A549 (cell line): ENCODE results near the gene PLCB2. TPM values are rescaled to one million over a fixed set of nuclear protein-coding genes. Genes with fewer than 3 reads are reported as not detected.

Experiments
- ATAC-seq, 2 experiments: fragments of 200-7000 bp in 1 of 2; fragments of >200 bp in 1 of 2; cut with Nextera tagmentation in 1 of 2; cut with Tn5 transposase in 1 of 2; 3 replicates each; pipeline versions ENCODE4 v1.8.0 to v1.9.1; 2018 to 2020; ENCODE audit warnings: mild to moderate bottlenecking in 1 of 2, moderate library complexity in 1 of 2
- CTCF ChIA-PET: fragments of 300-600 bp; sonication (Branson Sonifier 250); formaldehyde crosslinking; extraction: SDS; loops from one replicate; lab custom pipeline; 2021; ENCODE audit warnings: antibody characterized with exemption, inconsistent platforms; lab: Yijun Ruan, JAX
- POLR2A ChIA-PET: fragments of 350-600 bp; formaldehyde crosslinking; extraction: SDS; loops from one replicate; lab custom pipeline; 2021; ENCODE audit warnings: antibody characterized with exemption, inconsistent platforms; lab: Yijun Ruan, JAX
- DNase-seq, 2 experiments: peaks; one replicate each; pipeline versions ENCODE4 v3.0.0 to v3.0.0-alpha.2; 2011 to 2016; ENCODE audit warnings: low read depth in 1 of 2, low spot score in 1 of 2
- FAIRE-seq: peaks from 2 replicates; lab custom pipeline; 2011; peaks lifted over from hg19 to GRCh38; lab: Jason Lieb, UNC
- H3K27ac ChIP-seq, 2 experiments: fragments of >200 bp; sonication (Bioruptor Twin); formaldehyde crosslinking; 3 replicates each; pipeline ENCODE4 v1.5.1; 2016 to 2017
- H3K4me1 ChIP-seq: fragments of >200 bp; sonication (Bioruptor Twin); formaldehyde crosslinking; 3 replicates; pipeline ENCODE4 v1.6.1; 2016
- H3K4me2 ChIP-seq: fragments of >200 bp; sonication (Bioruptor Twin); formaldehyde crosslinking; 3 replicates; pipeline ENCODE4 v1.6.1; 2016
- H3K4me3 ChIP-seq: fragments of >200 bp; sonication (Bioruptor Twin); formaldehyde crosslinking; 3 replicates; pipeline ENCODE4 v1.5.1; 2016
- H3K9me3 ChIP-seq: fragments of >200 bp; sonication (Bioruptor Twin); formaldehyde crosslinking; 3 replicates; pipeline ENCODE4 v1.6.1; 2016
- ATOH8 ChIP-seq: fragments of 250-450 bp; sonication (Bioruptor Pico); IDR thresholded peaks from 2 replicates; pipeline ENCODE4 v1.5.0; 2020; ENCODE audit warnings: low read depth, mild to moderate bottlenecking, moderate library complexity
- BCL3 ChIP-seq: fragments of >200 bp; sonication (Bioruptor Twin); formaldehyde crosslinking; IDR thresholded peaks from 3 replicates; pipeline ENCODE4 v1.6.1; 2016
- EHMT2 ChIP-seq: fragments of 200-600 bp; sonication (generic); IDR thresholded peaks from 2 replicates; pipeline ENCODE4 v1.6.1; 2016; ENCODE audit warnings: antibody characterized with exemption, low read depth, mild to moderate bottlenecking, moderate library complexity
- ESRRA ChIP-seq: fragments of 150-350 bp; IDR thresholded peaks from 2 replicates; pipeline ENCODE4 v1.6.1; 2014; ENCODE audit warnings: mild to moderate bottlenecking, low read length, borderline replicate concordance
- FOSL2 ChIP-seq, 2 experiments: fragments of 450-650 bp in 1 of 2; fragments of >200 bp in 1 of 2; sonication (Bioruptor Twin) in 1 of 2; formaldehyde crosslinking; IDR thresholded peaks; 2 replicates each; pipeline versions ENCODE4 v1.5.0 to v1.6.1; 2016 to 2020; ENCODE audit warnings: mild to moderate bottlenecking in 1 of 2, moderate library complexity in 1 of 2
- HES2 ChIP-seq: fragments of >200 bp; sonication (Bioruptor Twin); formaldehyde crosslinking; IDR thresholded peaks from 2 replicates; pipeline ENCODE4 v1.6.1; 2016
- HEYL ChIP-seq: fragments of 250-450 bp; sonication (Bioruptor Pico); IDR thresholded peaks from 2 replicates; pipeline ENCODE4 v1.8.0; 2021; ENCODE audit warnings: mild to moderate bottlenecking, moderate library complexity
- HMGXB4 ChIP-seq: fragments of 250-450 bp; sonication (Bioruptor Pico); IDR thresholded peaks from 2 replicates; pipeline ENCODE4 v1.5.0; 2021; ENCODE audit warnings: mild to moderate bottlenecking, moderate library complexity, borderline replicate concordance
- HOXA7 ChIP-seq: fragments of 250-450 bp; sonication (Bioruptor Pico); IDR thresholded peaks from 2 replicates; pipeline ENCODE4 v1.5.0; 2020; ENCODE audit warnings: mild to moderate bottlenecking, moderate library complexity
- HOXB5 ChIP-seq: fragments of 250-450 bp; sonication (Bioruptor Pico); IDR thresholded peaks from 2 replicates; pipeline ENCODE4 v1.5.0; 2020; ENCODE audit warnings: mild to moderate bottlenecking, moderate library complexity
- JUNB ChIP-seq: fragments of >200 bp; sonication (Bioruptor Twin); formaldehyde crosslinking; IDR thresholded peaks from 2 replicates; pipeline ENCODE4 v1.6.1; 2016
- KDM1A ChIP-seq: fragments of 200-600 bp; sonication (generic); IDR thresholded peaks from 2 replicates; pipeline ENCODE4 v1.6.1; 2016; ENCODE audit warnings: low read depth, mild to moderate bottlenecking
- MAFK ChIP-seq: fragments of 450-650 bp; IDR thresholded peaks from 2 replicates; pipeline ENCODE4 v1.6.1; 2014; ENCODE audit not compliant: partially characterized antibody
- MAX ChIP-seq: IDR thresholded peaks from 2 replicates; pipeline ENCODE4 v1.6.1; 2012
- MAZ ChIP-seq: fragments of 150-350 bp; IDR thresholded peaks from 2 replicates; pipeline ENCODE4 v1.6.1; 2014; ENCODE audit warnings: antibody characterized with exemption, low read depth, low read length, borderline replicate concordance
- MYC ChIP-seq: IDR thresholded peaks from 2 replicates; pipeline ENCODE4 v1.6.1; 2012; ENCODE audit warnings: mild to moderate bottlenecking, inconsistent platforms, low read length, improper control_type of control experiment, borderline replicate concordance
- PHF8 ChIP-seq: fragments of 200-600 bp; sonication (generic); IDR thresholded peaks from 2 replicates; pipeline ENCODE4 v1.6.1; 2016; ENCODE audit warnings: low read depth, mild to moderate bottlenecking, antibody characterized with exemption, moderate library complexity, borderline replicate concordance
- POLR2AphosphoS2 ChIP-seq: conservative IDR thresholded peaks from 2 replicates; pipeline ENCODE4 v1.6.1; 2012; ENCODE audit warnings: low read length, improper control_type of control experiment, inconsistent platforms
- RAD21 ChIP-seq, 2 experiments: fragments of >200 bp in 1 of 2; sonication (Bioruptor Twin) in 1 of 2; formaldehyde crosslinking in 1 of 2; IDR thresholded peaks in 1 of 2; conservative IDR thresholded peaks in 1 of 2; 2 replicates in 1 of 2; 3 replicates in 1 of 2; pipeline ENCODE4 v1.6.1; 2012 to 2018; ENCODE audit warnings: inconsistent platforms in 1 of 2
- RCOR1 ChIP-seq: fragments of 150-350 bp; IDR thresholded peaks from 2 replicates; pipeline ENCODE4 v1.6.1; 2014; ENCODE audit warnings: antibody characterized with exemption, low read length, low read depth
- REST ChIP-seq: fragments of 200-600 bp; sonication (generic); IDR thresholded peaks from 2 replicates; pipeline ENCODE4 v1.6.1; 2016; ENCODE audit warnings: antibody characterized with exemption, mild to moderate bottlenecking, moderate library complexity
- RFX5 ChIP-seq: fragments of 450-650 bp; IDR thresholded peaks from 2 replicates; pipeline ENCODE4 v1.7.1; 2014; ENCODE audit warnings: antibody characterized with exemption, mild to moderate bottlenecking, moderate library complexity
- RNF2 ChIP-seq: fragments of 200-600 bp; sonication (generic); IDR thresholded peaks from 2 replicates; pipeline ENCODE4 v1.6.1; 2016; ENCODE audit warnings: low read depth, mild to moderate bottlenecking, antibody characterized with exemption, moderate library complexity, borderline replicate concordance
- SMC3 ChIP-seq: fragments of >200 bp; sonication (Bioruptor Twin); formaldehyde crosslinking; IDR thresholded peaks from 3 replicates; pipeline ENCODE4 v1.6.1; 2018; ENCODE audit warnings: inconsistent platforms
- TFCP2L1 ChIP-seq: fragments of 250-450 bp; sonication (Bioruptor Pico); IDR thresholded peaks from 2 replicates; pipeline ENCODE4 v1.5.0; 2021; ENCODE audit warnings: mild to moderate bottlenecking
- ZSCAN20 ChIP-seq: fragments of 250-450 bp; sonication (Bioruptor Pico); IDR thresholded peaks from 2 replicates; pipeline ENCODE4 v1.8.0; 2022; ENCODE audit warnings: mild to moderate bottlenecking, moderate library complexity
- WGBS: methylation state at CpG from one replicate; pipeline ENCODE4 v1.1.6; 2017; ENCODE audit errors: missing lambda C conversion rate; 5-methylcytosine and 5-hydroxymethylcytosine counted together
- polyA plus RNA-seq, 4 experiments: library from polyadenylated mRNA; depleted of rRNA in 3 of 4; stranded (reverse); fragments of >200 nt; fragmentation: RNase III in 1 of 4; extraction: RNeasy Plus Mini Kit Qiagen cat#74134 plus additional on column Dnase treatment in 1 of 4; gene quantifications; 2 replicates in 3 of 4; 3 replicates in 1 of 4; pipeline ENCODE4 v1.2.3, GENCODE V29; 2011 to 2017

Gene PLCB2
- polyA plus RNA-seq, 2 of the 4 experiments (the other 2 are of a cell fraction) = 0.30 to 0.49 TPM

GRCh38 chr15:40285151-40285550 is 22.6 kb downstream of the PLCB2 start:
- POLR2A ChIA-PET = no interaction called here
- TF ChIP-seq BCL3 (no peak), ZSCAN20 (CRISPR knock-in tag) (no peak), MAZ (no peak), MAFK (no peak), TFCP2L1 (no peak), ESRRA (no peak), EHMT2 (no peak), HES2 (no peak), HMGXB4 (CRISPR knock-in tag) (no peak), JUNB (no peak), HOXB5 (CRISPR knock-in tag) (no peak), KDM1A (no peak), ATOH8 (no peak), POLR2AphosphoS2 (no peak), HOXA7 (CRISPR knock-in tag) (no peak), RNF2 (no peak), PHF8 (no peak), FOSL2 (IDR thresholded peaks at IDR 0.05) (no peak), FOSL2 (CRISPR knock-in tag; IDR thresholded peaks at IDR 0.05) (no peak), RAD21 (conservative IDR thresholded peaks at IDR 0.05 in 1 of 2, IDR thresholded peaks at IDR 0.05 in 1 of 2) (no peak), HEYL (CRISPR knock-in tag) (no peak)
- 60% methylated on average over 4 of the region's 4 CpGs for WGBS
- DNase-seq (no peak), FAIRE-seq (no peak), ATAC-seq (no peak)
- no peak overlapping the region for H3K4me2 ChIP-seq
- H3K4me3 ChIP-seq = no peak overlapping the region
- H3K4me1 ChIP-seq = peaks cover 15% of the 10 kb centered on the region; the same call in 2 of the 3 replicates
- no peak overlapping the region for H3K27ac ChIP-seq
- CTCF ChIA-PET = interaction anchor here (0.8 to 2.3 kb wide), 7 partner anchors 8 to 136 kb away, joined by 3 to 18 read pairs (median 5); no protein-coding TSS in a partner anchor
- no peaks in the 10 kb centered on the region for H3K9me3 ChIP-seq

GRCh38 chr15:40283615-40284300 is 24.0 kb downstream of the PLCB2 start:
- no peak for DNase-seq
- no peak for FAIRE-seq
- CTCF ChIA-PET = interaction anchor here (0.7 to 2.8 kb wide), 16 partner anchors 9 to 238 kb away, joined by 3 to 16 read pairs (median 4); no protein-coding TSS in a partner anchor
- no peak overlapping the region for H3K4me3 ChIP-seq
- peaks cover 13% of the 10 kb centered on the region; the same call in 2 of the 3 replicates for H3K4me1 ChIP-seq
- no peaks in the 10 kb centered on the region for H3K9me3 ChIP-seq
- no peak overlapping the region; the same call in 2 of the 3 replicates for H3K4me2 ChIP-seq
- no peak for ATAC-seq
- POLR2A ChIA-PET = no interaction called here
- 87% methylated on average over 18 of the region's 33 CpGs for WGBS
- no peak overlapping the region for H3K27ac ChIP-seq
- TF ChIP-seq SMC3 (no peak), BCL3 (no peak), PHF8 (no peak), RFX5 (no peak), MYC (no peak), JUNB (no peak), MAX (no peak), RCOR1 (no peak), REST (no peak)
